ENCODE results near the gene SOCS1. TPM values are rescaled to one million over a fixed set of nuclear protein-coding genes. Genes with fewer than 3 reads are reported as not detected.

Gene SOCS1
- total RNA-seq, 1 donor from 2014 or later, result 11.1 TPM

GRCh38 chr16:11232302-11232851 lies 23.6 kb downstream of the SOCS1 start:
- Mint-ChIP-seq H3K4me1 (ENCODE audit: low read depth, unreplicated experiment) (no peaks in the 10 kb centered on the region), H3K36me3 (ENCODE audit: unreplicated experiment) (no peaks in the 10 kb centered on the region), H3K27ac (ENCODE audit: unreplicated experiment) (peak overlapping the region; percentile 52), H3K27me3 (ENCODE audit: unreplicated experiment) (peaks cover 6% of the 10 kb centered on the region), H3K9me3 (ENCODE audit: unreplicated experiment) (peaks cover 1% of the 10 kb centered on the region), H3K4me3 (ENCODE audit: unreplicated experiment) (no peak overlapping the region)
- no peak for TF ChIP-seq CTCF (IDR thresholded peaks at IDR 0.05; ENCODE audit: partially characterized antibody, unreplicated experiment)
- no peak for DNase-seq

GRCh38 chr16:11231367-11231970 lies 24.5 kb downstream of the SOCS1 start:
- no peak overlapping the region for H3K4me3 Mint-ChIP-seq (ENCODE audit: unreplicated experiment)
- peaks cover 6% of the 10 kb centered on the region for H3K27me3 Mint-ChIP-seq (ENCODE audit: unreplicated experiment)
- no peak overlapping the region for H3K27ac Mint-ChIP-seq (ENCODE audit: unreplicated experiment)
- no peaks in the 10 kb centered on the region for H3K36me3 Mint-ChIP-seq (ENCODE audit: unreplicated experiment)
- peaks cover 1% of the 10 kb centered on the region for H3K9me3 Mint-ChIP-seq (ENCODE audit: unreplicated experiment)
- no peak for DNase-seq
- no peaks in the 10 kb centered on the region for H3K4me1 Mint-ChIP-seq (ENCODE audit: low read depth, unreplicated experiment)
- TF ChIP-seq CTCF (IDR thresholded peaks at IDR 0.05; ENCODE audit: partially characterized antibody, unreplicated experiment), result no peak

GRCh38 chr16:11229906-11230305 lies 26.1 kb downstream of the SOCS1 start:
- Mint-ChIP-seq H3K9me3 (ENCODE audit: unreplicated experiment) (no peaks in the 10 kb centered on the region), H3K27me3 (ENCODE audit: unreplicated experiment) (peaks cover 6% of the 10 kb centered on the region), H3K4me1 (ENCODE audit: low read depth, unreplicated experiment) (peaks cover under 1% of the 10 kb centered on the region), H3K4me3 (ENCODE audit: unreplicated experiment) (no peak overlapping the region), H3K36me3 (ENCODE audit: unreplicated experiment) (no peaks in the 10 kb centered on the region), H3K27ac (ENCODE audit: unreplicated experiment) (no peak overlapping the region)
- TF ChIP-seq CTCF (IDR thresholded peaks at IDR 0.05; ENCODE audit: partially characterized antibody, unreplicated experiment), result no peak
- DNase-seq, result no peak

GRCh38 chr16:11229432-11229831 lies 26.6 kb downstream of the SOCS1 start:
- H3K36me3 Mint-ChIP-seq (ENCODE audit: unreplicated experiment), result no peaks in the 10 kb centered on the region
- no peak overlapping the region for H3K27ac Mint-ChIP-seq (ENCODE audit: unreplicated experiment)
- TF ChIP-seq CTCF (IDR thresholded peaks at IDR 0.05; ENCODE audit: partially characterized antibody, unreplicated experiment), result no peak
- H3K27me3 Mint-ChIP-seq (ENCODE audit: unreplicated experiment), result peaks cover 6% of the 10 kb centered on the region
- peaks cover 3% of the 10 kb centered on the region for H3K4me1 Mint-ChIP-seq (ENCODE audit: low read depth, unreplicated experiment)
- DNase-seq, result no peak
- no peak overlapping the region for H3K4me3 Mint-ChIP-seq (ENCODE audit: unreplicated experiment)
- no peaks in the 10 kb centered on the region for H3K9me3 Mint-ChIP-seq (ENCODE audit: unreplicated experiment)
